HepG2 (cell line): ENCODE measurements around the gene CDC27. TPM values are rescaled to one million over a fixed set of nuclear protein-coding genes. Genes with fewer than 3 reads are reported as not detected.

ENCODE experiments used
- ATAC-seq: fragments of 200-7000 bp; cut with Tn5 transposase; 3 replicates; pipeline ENCODE4 v1.9.1; 2020; ENCODE audit warnings: mild to moderate bottlenecking, moderate library complexity
- BruUV-seq: library from RNA; stranded (reverse); fragments of 400-500 nt; replicated peaks from 2 replicates; lab custom pipeline; 2021; lab: Mats Ljungman, UMichigan
- CTCF ChIA-PET: fragments of 300-600 bp; formaldehyde crosslinking; extraction: SDS; loops from one replicate; lab custom pipeline; 2021; ENCODE audit warnings: low total read pairs, inconsistent platforms, low intra/inter-chr PET ratio; lab: Yijun Ruan, JAX
- POLR2A ChIA-PET: fragments of 350-600 bp; sonication (Branson Sonifier 250); formaldehyde crosslinking; loops from one replicate; lab custom pipeline; 2020; ENCODE audit warnings: antibody characterized with exemption, inconsistent platforms; lab: Yijun Ruan, JAX
- DNase-seq: peaks from one replicate; pipeline ENCODE4 v3.0.0-alpha.2; 2015; ENCODE audit warnings: low spot score
- FAIRE-seq: peaks from 3 replicates; lab custom pipeline; 2011; peaks lifted over from hg19 to GRCh38; lab: Jason Lieb, UNC
- H2AFZ ChIP-seq: one replicate; pipeline ENCODE4 v1.6.1; 2011; ENCODE audit warnings: low read length, inconsistent platforms
- H3K27ac ChIP-seq: fragments of 300-600 bp; 3 replicates; pipeline ENCODE4 v1.8.0; 2011; ENCODE audit warnings: mixed run types, mild to moderate bottlenecking, mixed read lengths, low read length, inconsistent platforms; ENCODE audit not compliant: insufficient read depth; ENCODE audit errors: extremely low read length
- H3K27me3 ChIP-seq, 2 experiments: fragments of 200-600 bp in 1 of 2; 2 replicates in 1 of 2; 3 replicates in 1 of 2; pipeline versions ENCODE4 v1.6.0 to v1.8.0; 2011; ENCODE audit warnings: low read length in 2 of 2, mild to moderate bottlenecking in 2 of 2, moderate library complexity in 2 of 2, inconsistent platforms in 1 of 2; ENCODE audit not compliant: insufficient read depth in 2 of 2, control insufficient read depth in 1 of 2
- H3K36me3 ChIP-seq, 2 experiments: fragments of 200-600 bp in 1 of 2; replicated peaks in 1 of 2; 2 replicates in 1 of 2; 3 replicates in 1 of 2; pipeline versions ENCODE4 v1.5.1 to v1.8.0; 2011; ENCODE audit warnings: low read length in 2 of 2, inconsistent platforms in 1 of 2; ENCODE audit not compliant: insufficient read depth in 2 of 2, control insufficient read depth in 1 of 2
- H3K4me1 ChIP-seq: 2 replicates; pipeline ENCODE4 v1.5.1; 2012; ENCODE audit warnings: low read length, inconsistent platforms; ENCODE audit not compliant: insufficient read depth
- H3K4me2 ChIP-seq: 2 replicates; pipeline ENCODE4 v1.6.0; 2011; ENCODE audit warnings: low read depth, low read length, inconsistent platforms
- H3K4me3 ChIP-seq, 3 experiments: fragments of 200-600 bp in 1 of 3; sonication (generic), shearing (Covaris generic) in 1 of 3; replicated peaks in 1 of 3; 2 replicates each; pipeline ENCODE4 v1.5.1; 2011 to 2016; ENCODE audit warnings: low read length in 3 of 3, inconsistent platforms in 2 of 3, low read depth in 2 of 3, mild to moderate bottlenecking in 2 of 3, control low read depth in 1 of 3, mixed read lengths in 1 of 3; ENCODE audit not compliant: insufficient read depth in 1 of 3
- H3K79me2 ChIP-seq: one replicate; pipeline ENCODE4 v1.6.1; 2011; ENCODE audit warnings: low read length, inconsistent platforms; ENCODE audit not compliant: insufficient read depth
- H3K9ac ChIP-seq: 2 replicates; pipeline ENCODE4 v1.6.0; 2011; ENCODE audit warnings: mild to moderate bottlenecking, low read depth, low read length, inconsistent platforms; ENCODE audit not compliant: insufficient read depth
- H3K9me3 ChIP-seq: 2 replicates; pipeline ENCODE4 v1.5.1; 2012; ENCODE audit warnings: mild to moderate bottlenecking, low read length
- H4K20me1 ChIP-seq: 2 replicates; pipeline ENCODE4 v1.6.0; 2011; ENCODE audit warnings: inconsistent platforms, mild to moderate bottlenecking, low read length, moderate library complexity; ENCODE audit not compliant: insufficient read depth
- FLYWCH1 ChIP-seq: sonication (generic); formaldehyde crosslinking; IDR thresholded peaks from 2 replicates; pipeline ENCODE4 v1.8.1; 2023; ENCODE audit warnings: mild to moderate bottlenecking, missing genetic modification reagents
- HNRNPL ChIP-seq: fragments of 200-400 bp; formaldehyde crosslinking; IDR thresholded peaks from 2 replicates; pipeline ENCODE4 v1.6.1; 2017; ENCODE audit warnings: mild to moderate bottlenecking, low read depth, low read length
- IKZF1 ChIP-seq: fragments of 450-650 bp; IDR thresholded peaks from 2 replicates; pipeline ENCODE4 v1.7.1; 2016
- MED13 ChIP-seq: sonication (generic); formaldehyde crosslinking; IDR thresholded peaks from 2 replicates; pipeline ENCODE4 v1.5.0; 2020; ENCODE audit warnings: missing genetic modification reagents
- NONO ChIP-seq, 2 experiments: fragments of 450-650 bp in 1 of 2; sonication (generic) in 1 of 2; formaldehyde crosslinking in 1 of 2; IDR thresholded peaks in 1 of 2; conservative IDR thresholded peaks in 1 of 2; 2 replicates each; pipeline versions ENCODE4 v1.6.1 to v1.8.0; 2017 to 2022; ENCODE audit warnings: mild to moderate bottlenecking in 1 of 2, missing genetic modification reagents in 1 of 2, moderate library complexity in 1 of 2
- NR2C2 ChIP-seq: sonication (generic); formaldehyde crosslinking; IDR thresholded peaks from 2 replicates; pipeline ENCODE4 v1.4.0; 2020; ENCODE audit warnings: missing genetic modification reagents, mild to moderate bottlenecking, moderate library complexity, borderline replicate concordance
- NR2F6 ChIP-seq, 2 experiments: IDR thresholded peaks; 2 replicates each; pipeline ENCODE4 v1.6.1; 2016; ENCODE audit warnings: antibody characterized with exemption in 1 of 2, mild to moderate bottlenecking in 1 of 2
- RXRA ChIP-seq: sonication (generic); formaldehyde crosslinking; IDR thresholded peaks from 2 replicates; pipeline ENCODE4 v1.5.1; 2020; ENCODE audit warnings: missing genetic modification reagents
- TCF12 ChIP-seq, 2 experiments: fragments of 450-650 bp in 1 of 2; sonication (generic) in 1 of 2; formaldehyde crosslinking in 1 of 2; IDR thresholded peaks; 2 replicates each; pipeline versions ENCODE4 v1.6.1 to v1.8.0; 2017 to 2022; ENCODE audit warnings: antibody characterized with exemption in 1 of 2, mild to moderate bottlenecking in 1 of 2, missing genetic modification reagents in 1 of 2, moderate library complexity in 1 of 2
- TEAD3 ChIP-seq: optimal IDR thresholded peaks from 2 replicates; pipeline ENCODE3; 2016; ENCODE audit warnings: borderline replicate concordance
- ZNF121 ChIP-seq: sonication (generic); formaldehyde crosslinking; IDR thresholded peaks from 2 replicates; pipeline ENCODE4 v1.5.0; 2020; ENCODE audit warnings: mild to moderate bottlenecking, missing genetic modification reagents
- ZNF124 ChIP-seq: sonication (generic); formaldehyde crosslinking; IDR thresholded peaks from 2 replicates; pipeline ENCODE4 v1.4.0; 2020; ENCODE audit warnings: missing genetic modification reagents
- ZNF263 ChIP-seq: sonication (generic); formaldehyde crosslinking; IDR thresholded peaks from 2 replicates; pipeline ENCODE4 v1.4.0; 2020; ENCODE audit warnings: missing genetic modification reagents
- ZNF30 ChIP-seq: sonication (generic); formaldehyde crosslinking; IDR thresholded peaks from 2 replicates; pipeline ENCODE4 v1.5.0; 2020; ENCODE audit warnings: mild to moderate bottlenecking, missing genetic modification reagents
- ZNF788 ChIP-seq: sonication (generic); formaldehyde crosslinking; IDR thresholded peaks from 2 replicates; pipeline ENCODE4 v1.5.0; 2020; ENCODE audit warnings: mild to moderate bottlenecking, missing genetic modification reagents, borderline replicate concordance
- WGBS: methylation state at CpG from one replicate; pipeline ENCODE4 v1.1.6; 2017; ENCODE audit warnings: low lambda C conversion rate; 5-methylcytosine and 5-hydroxymethylcytosine counted together
- in situ Hi-C: cut with HindIII; loops from 2 replicates; pipeline ENCODE4 v1.10.0; 2017; ENCODE audit warnings: low pct_unique_long_range_greater_than_20kb; ENCODE audit not compliant: extremely low pct_ligation_motif_present
- intact Hi-C: fragments of 100-400 bp; cut with micrococcal nuclease; formaldehyde crosslinking; loops from one replicate; pipeline ENCODE4 v1.10.0; 2022; ENCODE audit not compliant: unreplicated experiment
- polyA plus RNA-seq, 8 experiments: library from polyadenylated mRNA; depleted of rRNA in 3 of 8; stranded (reverse) in 7 of 8; unstranded in 1 of 8; fragments of >200 nt; fragmentation: Illumina TruSeq in 4 of 8; extraction: Trizol in 4 of 8; gene quantifications; 2 replicates each; pipeline versions ENCODE4 v1.2.1 to v1.2.3, GENCODE V29; 2011 to 2016; ENCODE audit warnings: low read depth in 4 of 8, missing spikeins in 1 of 8, mixed read lengths in 1 of 8; ENCODE audit not compliant: insufficient read depth in 1 of 8
- total RNA-seq, 5 experiments: library from RNA; depleted of rRNA; stranded (reverse); fragments of >200 nt; fragmentation: Illumina TruSeq; extraction: Trizol; gene quantifications; 2 replicates each; pipeline ENCODE4 v1.2.3, GENCODE V29; 2016; ENCODE audit warnings: low read depth in 1 of 5
- TF ChIP-seq, protein P1 (sequence below): sonication (generic); formaldehyde crosslinking; IDR thresholded peaks from 2 replicates; pipeline ENCODE4 v1.5.1; 2020; ENCODE audit warnings: mild to moderate bottlenecking, moderate library complexity, missing genetic modification reagents
- TF ChIP-seq, protein P2 (sequence below): IDR thresholded peaks from 2 replicates; pipeline ENCODE4 v1.6.1; 2016
- TF ChIP-seq, protein P3 (sequence below): sonication (generic); formaldehyde crosslinking; IDR thresholded peaks from 2 replicates; pipeline ENCODE4 v1.8.1; 2023; ENCODE audit warnings: mild to moderate bottlenecking, missing genetic modification reagents

The CDC27 gene
- total and polyA plus RNA-seq, 2 of the 13 experiments (the other 11 are each of a cell fraction or from before 2014, with no cell fraction given) = 80.7 to 102 TPM

DNA sequence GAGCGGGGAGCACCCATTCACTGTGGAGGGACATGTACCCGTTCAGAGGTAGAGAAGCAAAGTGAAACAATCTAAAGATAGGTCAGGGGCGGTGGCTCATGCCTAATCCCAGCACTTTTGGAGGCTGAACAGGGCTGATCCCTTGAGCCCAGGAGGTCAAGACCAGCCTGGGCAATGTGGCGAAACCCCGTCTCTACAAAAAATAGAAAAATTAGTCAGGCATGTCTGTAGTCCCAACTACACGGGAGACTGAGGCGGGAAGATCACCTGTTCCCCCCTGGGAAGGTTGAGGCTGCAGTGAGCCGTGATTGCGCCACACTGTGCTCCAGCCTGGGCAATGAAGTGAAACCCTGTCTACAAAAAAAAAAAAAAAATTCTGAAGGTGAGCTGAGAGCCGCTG lies 41.8 kb upstream of the CDC27 start (continued):
- TF ChIP-seq, protein P1, sequence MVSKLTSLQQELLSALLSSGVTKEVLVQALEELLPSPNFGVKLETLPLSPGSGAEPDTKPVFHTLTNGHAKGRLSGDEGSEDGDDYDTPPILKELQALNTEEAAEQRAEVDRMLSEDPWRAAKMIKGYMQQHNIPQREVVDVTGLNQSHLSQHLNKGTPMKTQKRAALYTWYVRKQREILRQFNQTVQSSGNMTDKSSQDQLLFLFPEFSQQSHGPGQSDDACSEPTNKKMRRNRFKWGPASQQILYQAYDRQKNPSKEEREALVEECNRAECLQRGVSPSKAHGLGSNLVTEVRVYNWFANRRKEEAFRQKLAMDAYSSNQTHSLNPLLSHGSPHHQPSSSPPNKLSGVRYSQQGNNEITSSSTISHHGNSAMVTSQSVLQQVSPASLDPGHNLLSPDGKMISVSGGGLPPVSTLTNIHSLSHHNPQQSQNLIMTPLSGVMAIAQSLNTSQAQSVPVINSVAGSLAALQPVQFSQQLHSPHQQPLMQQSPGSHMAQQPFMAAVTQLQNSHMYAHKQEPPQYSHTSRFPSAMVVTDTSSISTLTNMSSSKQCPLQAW (CRISPR knock-in tag) = 0 out of 2 replicates have a peak, but pooled peaks have one; percentile 27
- TF ChIP-seq HNRNPL = no peak
- no peak for TF ChIP-seq RXRA (CRISPR knock-in tag)
- TF ChIP-seq TCF12 (IDR thresholded peaks at IDR 0.05) = no peak
- no peak for TF ChIP-seq TCF12 (CRISPR knock-in tag; IDR thresholded peaks at IDR 0.05)
- TF ChIP-seq NR2C2 (CRISPR knock-in tag) = no peak
- peak; percentile 9; the same call in 1 of the 2 replicates for TF ChIP-seq ZNF263 (CRISPR knock-in tag)
- peak; percentile 82 for TF ChIP-seq ZNF121 (CRISPR knock-in tag)
- TF ChIP-seq TEAD3 (CRISPR knock-in tag) = peak; percentile 16

DNA sequence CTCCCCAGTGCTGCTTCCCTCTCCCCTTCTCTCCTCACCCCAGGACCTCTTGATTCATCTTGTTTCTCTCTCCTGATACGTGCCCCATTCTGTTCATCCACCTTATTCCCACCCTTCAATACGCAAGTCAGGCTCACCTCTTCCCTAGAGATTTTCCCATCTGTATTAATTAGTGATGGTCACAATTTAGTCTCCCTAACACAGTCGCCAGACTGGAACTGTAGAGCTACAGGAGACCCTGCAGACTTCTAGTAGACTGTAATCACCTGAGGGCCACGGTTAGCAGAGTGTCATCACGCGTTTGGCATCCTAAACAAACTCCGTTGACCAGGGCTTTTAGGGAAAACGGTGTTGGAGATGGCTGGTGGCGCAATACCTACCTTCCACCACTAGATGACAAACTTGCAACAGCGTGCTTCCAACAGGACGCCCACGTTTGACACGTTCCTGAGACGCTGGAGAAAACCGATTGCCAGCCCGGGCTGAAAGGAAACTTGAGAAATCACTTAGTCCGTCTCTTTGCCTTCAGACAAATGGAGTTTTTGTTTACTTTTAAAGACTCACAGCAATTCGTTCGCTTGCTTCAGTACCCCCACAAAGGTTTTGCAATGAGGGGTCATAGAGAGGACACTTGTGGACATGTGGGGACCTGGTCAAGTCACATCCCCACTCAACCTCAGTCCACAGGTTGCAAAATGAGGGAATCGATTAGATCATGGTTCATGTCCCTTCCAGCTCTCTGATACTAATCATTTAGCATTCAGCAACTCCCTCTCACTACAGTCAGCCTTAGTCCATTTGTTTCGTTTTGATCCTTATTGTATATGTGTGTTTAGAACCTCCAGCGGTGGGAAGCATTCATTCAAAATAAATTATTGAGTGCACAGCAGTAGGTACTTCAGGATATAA lies 40.7 kb upstream of the CDC27 start:
- Histone ChIP-seq H3K79me2 (no peaks in the 10 kb centered on the region), H3K9me3 (no peaks in the 10 kb centered on the region), H3K9ac (0 out of 2 replicates have a peak overlapping the region, but pooled peaks have one; percentile 5), H3K4me3 (peak overlapping the region; percentile 44 to 62 (median 46)), H3K27me3 (peaks cover 1 to 16% of the 10 kb centered on the region in 2 experiments; a peak in 2 of 5 replicates), H3K4me2 (peak overlapping the region; percentile 84), H3K4me1 (peaks cover 35% of the 10 kb centered on the region), H2AFZ (peak overlapping the region; percentile 28), H4K20me1 (no peaks in the 10 kb centered on the region), H3K36me3 (no peaks in the 10 kb centered on the region), H3K27ac (no peak overlapping the region)
- FAIRE-seq (peak; percentile 94), DNase-seq (peak; percentile 79), ATAC-seq (peak; percentile 86)
- ChIA-PET CTCF (interaction anchor here (1.3 to 3.1 kb wide), 3 partner anchors 86 to 386 kb away, joined by 3 to 65 read pairs (median 5); no protein-coding TSS in a partner anchor), POLR2A (no interaction called here)
- BruUV-seq = no TSS peak
- in situ Hi-C loops (loop anchor here (5.0 kb wide), 1 partner anchor 88 kb away; no protein-coding TSS in a partner anchor), intact Hi-C loops (loop anchor here (1.0 to 10.0 kb wide), 2 partner anchors 86 to 385 kb away; no protein-coding TSS in a partner anchor)
- WGBS = 4% methylated on average over 22 of the region's 22 CpGs
- TF ChIP-seq MED13 (CRISPR knock-in tag) = no peak
- TF ChIP-seq, protein P2, sequence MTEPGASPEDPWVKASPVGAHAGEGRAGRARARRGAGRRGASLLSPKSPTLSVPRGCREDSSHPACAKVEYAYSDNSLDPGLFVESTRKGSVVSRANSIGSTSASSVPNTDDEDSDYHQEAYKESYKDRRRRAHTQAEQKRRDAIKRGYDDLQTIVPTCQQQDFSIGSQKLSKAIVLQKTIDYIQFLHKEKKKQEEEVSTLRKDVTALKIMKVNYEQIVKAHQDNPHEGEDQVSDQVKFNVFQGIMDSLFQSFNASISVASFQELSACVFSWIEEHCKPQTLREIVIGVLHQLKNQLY (CRISPR knock-in tag) = peak; percentile 60; the same call in 1 of the 2 replicates
- TF ChIP-seq ZNF788 (CRISPR knock-in tag) = peak; percentile 66; the same call in 1 of the 2 replicates
- TF ChIP-seq NR2F6 (IDR thresholded peaks at IDR 0.05) = 0 out of 2 replicates have a peak, but pooled peaks have one; percentile 25
- TF ChIP-seq NR2F6 (CRISPR knock-in tag; IDR thresholded peaks at IDR 0.05) = peak; percentile 63
- TF ChIP-seq FLYWCH1 (CRISPR knock-in tag) = no peak
- TF ChIP-seq, protein P3, sequence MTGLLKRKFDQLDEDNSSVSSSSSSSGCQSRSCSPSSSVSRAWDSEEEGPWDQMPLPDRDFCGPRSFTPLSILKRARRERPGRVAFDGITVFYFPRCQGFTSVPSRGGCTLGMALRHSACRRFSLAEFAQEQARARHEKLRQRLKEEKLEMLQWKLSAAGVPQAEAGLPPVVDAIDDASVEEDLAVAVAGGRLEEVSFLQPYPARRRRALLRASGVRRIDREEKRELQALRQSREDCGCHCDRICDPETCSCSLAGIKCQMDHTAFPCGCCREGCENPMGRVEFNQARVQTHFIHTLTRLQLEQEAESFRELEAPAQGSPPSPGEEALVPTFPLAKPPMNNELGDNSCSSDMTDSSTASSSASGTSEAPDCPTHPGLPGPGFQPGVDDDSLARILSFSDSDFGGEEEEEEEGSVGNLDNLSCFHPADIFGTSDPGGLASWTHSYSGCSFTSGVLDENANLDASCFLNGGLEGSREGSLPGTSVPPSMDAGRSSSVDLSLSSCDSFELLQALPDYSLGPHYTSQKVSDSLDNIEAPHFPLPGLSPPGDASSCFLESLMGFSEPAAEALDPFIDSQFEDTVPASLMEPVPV (CRISPR knock-in tag) = no peak
- no peak for TF ChIP-seq IKZF1
- no peak for TF ChIP-seq NONO (IDR thresholded peaks at IDR 0.05)
- TF ChIP-seq NONO (CRISPR knock-in tag; conservative IDR thresholded peaks at IDR 0.05) = peak; percentile 74; the same call in 1 of the 2 replicates
- TF ChIP-seq ZNF124 (CRISPR knock-in tag) = peak; percentile 88
- no peak for TF ChIP-seq ZNF30
